OCI-LY3 (cell line): Measurements from ENCODE around the gene COG5.

Source experiments
- CTCF ChIP-seq: fragments of 200-600, 300-600 bp; sonication (generic); IDR thresholded peaks from 2 replicates; pipeline ENCODE4 v1.5.1; 2014; ENCODE audit warnings: antibody characterized with exemption, low read length, low read depth
- EZH2phosphoT487 ChIP-seq: fragments of 200-600 bp; shearing (Covaris generic); IDR thresholded peaks from 2 replicates; pipeline ENCODE4 v1.6.1; 2018; ENCODE audit warnings: antibody characterized with exemption, mixed run types, low read depth

GRCh38 chr7:107312418-107312817 lies 251.3 kb downstream of the COG5 start:
- no peak for TF ChIP-seq CTCF
- TF ChIP-seq EZH2phosphoT487, result no peak
